ENCODE results near the gene CTNNA3. TPM values are rescaled to one million over a fixed set of nuclear protein-coding genes. Genes with fewer than 3 reads are reported as not detected.

CTNNA3 gene
- total RNA-seq, 1 donor from 2014 or later = not detected

GRCh38 chr10:66414943-66415342, 1281.1 kb downstream of the CTNNA3 start:
- intact Hi-C loops (cut with micrococcal nuclease) = no loop called here
- no peak for ATAC-seq (ENCODE audit: low read depth)
- POLR2A ChIA-PET = no interaction called here
- Mint-ChIP-seq H3K27me3 (no peaks in the 10 kb centered on the region), H3K9me3 (peaks cover 18% of the 10 kb centered on the region), H3K27ac (no peak overlapping the region), H3K4me3 (no peak overlapping the region), H3K36me3 (ENCODE audit: low read depth) (no peaks in the 10 kb centered on the region), H3K4me1 (no peaks in the 10 kb centered on the region)
- DNase-seq = no peak
- TF ChIP-seq, protein P1, sequence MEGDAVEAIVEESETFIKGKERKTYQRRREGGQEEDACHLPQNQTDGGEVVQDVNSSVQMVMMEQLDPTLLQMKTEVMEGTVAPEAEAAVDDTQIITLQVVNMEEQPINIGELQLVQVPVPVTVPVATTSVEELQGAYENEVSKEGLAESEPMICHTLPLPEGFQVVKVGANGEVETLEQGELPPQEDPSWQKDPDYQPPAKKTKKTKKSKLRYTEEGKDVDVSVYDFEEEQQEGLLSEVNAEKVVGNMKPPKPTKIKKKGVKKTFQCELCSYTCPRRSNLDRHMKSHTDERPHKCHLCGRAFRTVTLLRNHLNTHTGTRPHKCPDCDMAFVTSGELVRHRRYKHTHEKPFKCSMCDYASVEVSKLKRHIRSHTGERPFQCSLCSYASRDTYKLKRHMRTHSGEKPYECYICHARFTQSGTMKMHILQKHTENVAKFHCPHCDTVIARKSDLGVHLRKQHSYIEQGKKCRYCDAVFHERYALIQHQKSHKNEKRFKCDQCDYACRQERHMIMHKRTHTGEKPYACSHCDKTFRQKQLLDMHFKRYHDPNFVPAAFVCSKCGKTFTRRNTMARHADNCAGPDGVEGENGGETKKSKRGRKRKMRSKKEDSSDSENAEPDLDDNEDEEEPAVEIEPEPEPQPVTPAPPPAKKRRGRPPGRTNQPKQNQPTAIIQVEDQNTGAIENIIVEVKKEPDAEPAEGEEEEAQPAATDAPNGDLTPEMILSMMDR (IDR thresholded peaks at IDR 0.05) = no peak
- CTCF ChIA-PET = no interaction called here

DNA sequence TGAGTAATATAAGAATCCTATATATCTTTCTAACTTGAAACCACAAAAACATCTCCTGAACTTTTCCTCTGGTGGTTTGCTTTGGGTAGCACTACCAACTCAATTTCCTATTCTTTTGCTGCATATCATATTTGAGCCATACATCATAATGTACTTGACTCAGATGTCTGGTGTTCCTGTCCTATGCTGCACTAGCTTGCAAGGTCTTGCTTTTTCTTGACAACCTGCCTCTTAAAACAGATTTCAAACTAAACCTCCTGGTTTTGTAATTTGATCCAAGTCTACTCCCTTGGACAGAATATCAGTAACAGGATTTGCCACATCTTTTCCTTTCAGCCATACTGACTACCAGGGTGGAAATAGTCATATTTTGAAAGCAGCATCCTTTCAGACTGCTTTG, 1290.4 kb downstream of the CTNNA3 start:
- Mint-ChIP-seq H3K27me3 (no peaks in the 10 kb centered on the region), H3K36me3 (ENCODE audit: low read depth) (no peaks in the 10 kb centered on the region), H3K4me3 (no peak overlapping the region), H3K9me3 (peaks cover 4% of the 10 kb centered on the region), H3K4me1 (no peaks in the 10 kb centered on the region), H3K27ac (no peak overlapping the region)
- TF ChIP-seq, protein P1 (IDR thresholded peaks at IDR 0.05) = no peak
- ATAC-seq (ENCODE audit: low read depth) (no peak), DNase-seq (no peak)
- ChIA-PET CTCF (no interaction called here), POLR2A (no interaction called here)
- intact Hi-C loops (cut with micrococcal nuclease) = no loop called here

DNA sequence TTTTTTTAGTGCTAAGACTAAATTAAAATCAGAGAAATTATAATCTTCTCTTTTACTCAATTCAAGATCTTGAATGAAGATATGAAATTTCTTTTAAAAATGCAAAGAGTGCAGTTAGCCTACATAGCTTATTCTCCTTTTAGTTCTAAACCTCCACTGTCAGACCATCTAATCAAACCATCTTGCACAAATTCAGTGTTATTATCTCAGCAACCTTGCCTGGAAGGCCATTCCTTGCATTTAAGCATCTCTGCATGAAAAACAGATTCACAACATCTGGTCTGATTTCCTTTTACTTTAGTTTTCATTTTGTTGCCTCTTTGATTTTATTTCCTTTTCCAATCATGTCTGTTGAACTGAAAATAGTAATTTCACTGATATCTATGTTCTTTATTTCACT, 1297.3 kb downstream of the CTNNA3 start:
- DNase-seq (no peak), ATAC-seq (ENCODE audit: low read depth) (no peak)
- Mint-ChIP-seq H3K36me3 (ENCODE audit: low read depth) (no peaks in the 10 kb centered on the region), H3K4me1 (no peaks in the 10 kb centered on the region), H3K9me3 (peaks cover 3% of the 10 kb centered on the region), H3K27ac (no peak overlapping the region), H3K4me3 (no peak overlapping the region), H3K27me3 (no peaks in the 10 kb centered on the region)
- CTCF ChIA-PET = no interaction called here
- POLR2A ChIA-PET = no interaction called here
- TF ChIP-seq, protein P1 (IDR thresholded peaks at IDR 0.05) = no peak
- intact Hi-C loops (cut with micrococcal nuclease) = no loop called here

DNA sequence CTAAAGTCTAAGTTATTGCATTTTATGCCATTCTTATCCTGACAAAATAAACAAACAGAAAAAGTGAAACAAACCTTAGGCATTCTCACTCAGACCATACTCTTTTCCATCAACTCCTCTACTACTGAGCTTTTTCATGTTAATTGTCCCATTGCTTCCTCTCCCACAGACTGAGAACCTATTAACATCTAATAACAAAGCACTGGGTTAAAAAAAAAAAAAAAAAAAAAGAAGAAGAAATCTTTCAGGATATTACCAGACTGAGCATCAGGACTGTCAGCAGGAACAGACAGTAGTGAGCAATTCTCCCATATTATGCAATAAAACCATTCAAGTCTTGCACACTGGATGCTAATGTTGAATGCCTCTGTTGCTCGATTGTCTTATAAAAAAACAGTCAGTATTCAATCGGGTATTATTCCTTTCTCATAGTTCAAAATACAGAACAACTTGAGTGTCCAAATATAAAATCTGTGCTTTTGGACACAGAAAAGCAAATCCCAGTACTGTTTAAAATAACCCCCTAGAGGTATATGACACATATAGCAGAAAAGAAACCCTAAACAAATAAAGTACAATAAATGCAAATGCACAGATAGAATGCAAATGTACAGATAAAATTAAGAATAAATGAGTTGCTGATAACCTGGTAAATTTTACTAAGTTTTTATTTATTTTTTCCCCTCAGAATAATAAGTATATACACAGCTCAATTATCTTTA, 1301.5 kb downstream of the CTNNA3 start:
- intact Hi-C loops (cut with micrococcal nuclease) = no loop called here
- Mint-ChIP-seq H3K4me1 (no peaks in the 10 kb centered on the region), H3K27ac (no peak overlapping the region), H3K27me3 (no peaks in the 10 kb centered on the region), H3K4me3 (no peak overlapping the region), H3K36me3 (ENCODE audit: low read depth) (no peaks in the 10 kb centered on the region), H3K9me3 (peaks cover 3% of the 10 kb centered on the region)
- CTCF ChIA-PET = no interaction called here
- DNase-seq (no peak), ATAC-seq (ENCODE audit: low read depth) (no peak)
- POLR2A ChIA-PET = no interaction called here
- TF ChIP-seq, protein P1 (IDR thresholded peaks at IDR 0.05) = no peak

DNA sequence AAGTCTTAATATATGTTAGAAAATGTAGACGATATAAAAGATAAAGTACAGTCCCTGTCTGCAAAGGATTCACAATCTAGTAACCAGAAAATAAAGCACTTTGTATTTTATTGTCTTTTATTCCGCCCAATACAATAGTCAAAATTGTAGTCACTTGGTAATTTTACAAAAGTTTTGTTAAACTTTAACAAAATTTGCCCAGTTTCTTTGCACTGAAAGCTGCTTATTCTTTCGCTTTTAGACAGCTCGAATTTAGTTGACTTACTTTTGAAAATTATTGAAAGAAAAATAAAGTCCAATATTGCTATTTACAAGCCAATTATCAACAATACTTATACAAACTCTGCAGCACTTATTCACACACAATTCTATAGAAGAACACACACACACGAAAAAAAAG, 1305.1 kb downstream of the CTNNA3 start:
- ATAC-seq (ENCODE audit: low read depth) = no peak
- Mint-ChIP-seq H3K9me3 (peaks cover 3% of the 10 kb centered on the region), H3K27ac (no peak overlapping the region), H3K27me3 (no peaks in the 10 kb centered on the region), H3K4me3 (no peak overlapping the region), H3K4me1 (no peaks in the 10 kb centered on the region), H3K36me3 (ENCODE audit: low read depth) (no peaks in the 10 kb centered on the region)
- DNase-seq = no peak
- ChIA-PET POLR2A (no interaction called here), CTCF (no interaction called here)
- TF ChIP-seq, protein P1 (IDR thresholded peaks at IDR 0.05) = no peak
- intact Hi-C loops (cut with micrococcal nuclease) = no loop called here

Measured in activated B cell treated with CpG ODN at 0.5 μM for 24 hours (primary cell).